ENCODE measurements around the gene CRCP. TPM values are rescaled to one million over a fixed set of nuclear protein-coding genes. Genes with fewer than 3 reads are reported as not detected.
"Not testable (repeated sequence)": the region's sequence is repeated elsewhere in the genome, so short reads cannot be mapped to it uniquely, and the experiment has no call there.

CRCP gene
- total and polyA plus RNA-seq, 2 experiments from 2014 or later, result 36.1 to 43.4 TPM

DNA sequence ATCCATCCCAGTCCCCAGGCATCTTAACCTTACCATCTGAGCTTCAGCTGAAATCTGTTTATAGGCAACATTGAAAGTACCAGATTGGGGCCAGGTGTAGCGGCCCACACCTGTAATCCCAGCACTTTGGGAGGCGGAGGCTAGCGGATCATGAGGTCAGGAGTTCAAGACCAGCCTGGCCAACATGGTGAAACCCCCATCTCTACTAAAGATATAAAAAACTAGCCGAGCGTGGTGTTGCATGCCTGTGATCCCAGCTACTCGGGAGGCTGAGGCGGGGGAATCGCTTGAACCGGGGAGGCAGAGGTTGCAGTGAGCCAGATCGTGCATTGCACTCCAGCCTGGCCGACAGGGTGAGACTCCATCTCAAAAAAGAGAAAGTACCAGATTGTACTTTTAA is 39.0 kb downstream of the CRCP start:
- DNase-seq (ENCODE audit: low spot score) (no peak), ATAC-seq (no peak)
- peaks cover 18% of the 10 kb centered on the region for H3K4me1 Mint-ChIP-seq
- H3K4me2 ChIP-seq, result no peak overlapping the region
- H3K36me3 ChIP-seq (ENCODE audit: insufficient read depth), result no peaks in the 10 kb centered on the region; the same call in 1 of the 2 replicates
- no peak overlapping the region for H2AFZ ChIP-seq
- H3K9me3 Mint-ChIP-seq, result peaks cover 4% of the 10 kb centered on the region; the same call in 1 of the 3 replicates
- H3K27ac ChIP-seq (ENCODE audit: low read depth), result no peak overlapping the region
- H4K20me1 ChIP-seq (replicated peaks; ENCODE audit: insufficient read depth), result peaks cover 20% of the 10 kb centered on the region
- H3K27me3 ChIP-seq (ENCODE audit: insufficient read depth), result no peaks in the 10 kb centered on the region
- no peak overlapping the region for H3K27ac Mint-ChIP-seq
- TF ChIP-seq NANOG (IDR thresholded peaks at IDR 0.05; ENCODE audit: borderline replicate concordance), result no peak
- H3F3A ChIP-seq (replicated peaks; ENCODE audit: low read depth), result 0 out of 2 replicates have a peak, but pooled peaks cover 3% of the 10 kb centered on the region
- peaks cover 7% of the 10 kb centered on the region for H3K27me3 Mint-ChIP-seq (ENCODE audit: insufficient read depth, low read depth, poor library complexity)
- H3K4me3 Mint-ChIP-seq, result no peak overlapping the region
- no peaks in the 10 kb centered on the region for H3K9me2 ChIP-seq (ENCODE audit: insufficient read depth)
- H3K79me2 ChIP-seq (replicated peaks; ENCODE audit: insufficient read depth), result no peaks in the 10 kb centered on the region
- no peak overlapping the region for H3K4me3 ChIP-seq
- peaks cover 63% of the 10 kb centered on the region for H3K36me3 Mint-ChIP-seq (ENCODE audit: low read depth)
- peaks cover 13% of the 10 kb centered on the region; the same call in 1 of the 2 replicates for H3K4me1 ChIP-seq (ENCODE audit: insufficient read depth)

DNA sequence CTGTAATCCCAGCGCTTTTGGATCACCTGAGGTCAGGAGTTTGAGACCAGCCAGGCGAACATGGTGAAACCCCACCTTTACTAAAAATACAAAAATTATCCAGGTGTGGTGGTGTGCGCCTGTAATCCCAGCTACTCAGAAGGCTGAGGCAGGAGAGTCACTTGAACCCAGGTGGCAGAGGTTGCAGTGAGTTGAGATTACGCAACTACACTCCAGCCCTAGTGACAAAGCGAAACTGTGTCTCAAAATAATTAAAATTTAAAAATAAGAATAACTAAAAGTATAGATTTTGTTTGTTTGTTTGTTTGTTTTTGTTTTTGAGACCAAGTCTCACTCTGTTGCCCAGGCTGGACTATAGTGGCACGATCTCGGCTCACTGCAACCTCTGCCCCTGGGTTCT is 41.4 kb downstream of the CRCP start:
- Mint-ChIP-seq H3K4me1 (peaks cover 18% of the 10 kb centered on the region), H3K27me3 (ENCODE audit: insufficient read depth, low read depth, poor library complexity) (peaks cover 11% of the 10 kb centered on the region), H3K36me3 (ENCODE audit: low read depth) (peaks cover 54% of the 10 kb centered on the region)
- not testable (repeated sequence) for ATAC-seq; H3K9me2 ChIP-seq (ENCODE audit: insufficient read depth); H3K27me3 ChIP-seq (ENCODE audit: insufficient read depth); H3K4me3 Mint-ChIP-seq; H3K9me3 Mint-ChIP-seq; H3K36me3 ChIP-seq (ENCODE audit: insufficient read depth); H3K27ac ChIP-seq (ENCODE audit: low read depth); H3K4me3 ChIP-seq; H2AFZ ChIP-seq; H3F3A ChIP-seq (replicated peaks; ENCODE audit: low read depth); DNase-seq (ENCODE audit: low spot score); H3K79me2 ChIP-seq (replicated peaks; ENCODE audit: insufficient read depth); H3K27ac Mint-ChIP-seq; H3K4me2 ChIP-seq
- Histone ChIP-seq H4K20me1 (replicated peaks; ENCODE audit: insufficient read depth) (peaks cover 10% of the 10 kb centered on the region), H3K4me1 (ENCODE audit: insufficient read depth) (peaks cover 13% of the 10 kb centered on the region; the same call in 1 of the 2 replicates)

DNA sequence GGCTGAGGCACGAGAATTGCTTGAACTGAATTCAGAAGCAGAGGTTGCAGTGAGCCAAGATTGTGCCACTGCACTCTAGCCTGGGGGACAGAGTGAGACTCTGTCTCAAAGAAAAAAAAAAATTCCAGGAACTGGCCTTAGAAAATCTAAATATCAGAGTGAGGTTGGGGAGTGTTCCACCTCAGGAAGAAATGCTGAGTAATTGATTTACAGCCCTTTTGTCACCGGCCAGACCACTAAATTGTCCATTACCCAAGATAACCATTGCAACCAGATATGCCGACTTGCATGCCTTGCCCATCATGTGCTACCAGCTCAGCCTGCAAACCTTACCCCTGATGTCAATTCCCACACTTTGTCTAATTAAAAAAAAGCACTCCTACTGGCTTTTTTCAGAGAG is 42.4 kb downstream of the CRCP start:
- Histone ChIP-seq H3K79me2 (replicated peaks; ENCODE audit: insufficient read depth) (no peaks in the 10 kb centered on the region), H3K27me3 (ENCODE audit: insufficient read depth) (no peaks in the 10 kb centered on the region), H3K9me2 (ENCODE audit: insufficient read depth) (no peaks in the 10 kb centered on the region), H4K20me1 (replicated peaks; ENCODE audit: insufficient read depth) (peaks cover 10% of the 10 kb centered on the region), H3K4me1 (ENCODE audit: insufficient read depth) (peaks cover 11% of the 10 kb centered on the region; the same call in 1 of the 2 replicates), H3K4me2 (no peak overlapping the region), H2AFZ (no peak overlapping the region), H3K36me3 (ENCODE audit: insufficient read depth) (no peaks in the 10 kb centered on the region; the same call in 1 of the 2 replicates), H3K4me3 (no peak overlapping the region), H3K27ac (ENCODE audit: low read depth) (no peak overlapping the region), H3F3A (replicated peaks; ENCODE audit: low read depth) (0 out of 2 replicates have a peak, but pooled peaks cover 3% of the 10 kb centered on the region)
- peaks cover 4% of the 10 kb centered on the region; the same call in 2 of the 3 replicates for H3K9me3 Mint-ChIP-seq
- peaks cover 15% of the 10 kb centered on the region for H3K4me1 Mint-ChIP-seq
- no peak for TF ChIP-seq EZH2phosphoT487 (IDR thresholded peaks at IDR 0.05; ENCODE audit: unreplicated experiment)
- no peak for TF ChIP-seq STAT1 (IDR thresholded peaks at IDR 0.05; ENCODE audit: unreplicated experiment)
- TF ChIP-seq NANOG (IDR thresholded peaks at IDR 0.05; ENCODE audit: borderline replicate concordance), result no peak
- no peak overlapping the region for H3K27ac Mint-ChIP-seq
- H3K36me3 Mint-ChIP-seq (ENCODE audit: low read depth), result peaks cover 50% of the 10 kb centered on the region
- DNase-seq (ENCODE audit: low spot score), result no peak
- no peak overlapping the region for H3K4me3 Mint-ChIP-seq
- ATAC-seq, result no peak
- peaks cover 7% of the 10 kb centered on the region for H3K27me3 Mint-ChIP-seq (ENCODE audit: insufficient read depth, low read depth, poor library complexity)

DNA sequence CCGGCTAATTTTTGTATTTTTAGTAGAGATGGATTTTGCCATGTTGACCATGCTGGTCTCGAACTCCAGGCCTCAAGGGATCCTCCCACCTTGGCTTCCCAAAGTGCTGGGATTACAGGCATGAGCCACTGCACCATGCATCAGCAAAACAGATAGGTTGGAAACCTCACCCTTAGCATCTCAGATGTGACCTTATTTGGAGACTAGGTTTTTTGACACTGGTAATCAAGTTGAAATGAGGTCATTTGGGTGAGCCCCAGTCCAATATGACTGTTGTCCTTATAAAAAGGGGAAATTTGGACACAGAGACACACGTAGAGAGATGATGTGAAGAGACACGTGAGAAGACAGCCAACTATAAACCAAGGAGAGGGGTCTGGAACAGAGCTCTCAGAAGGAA is 48.0 kb downstream of the CRCP start:
- Mint-ChIP-seq H3K4me3 (no peak overlapping the region), H3K27me3 (ENCODE audit: insufficient read depth, low read depth, poor library complexity) (peaks cover 4% of the 10 kb centered on the region), H3K36me3 (ENCODE audit: low read depth) (peaks cover 16% of the 10 kb centered on the region), H3K4me1 (no peaks in the 10 kb centered on the region), H3K9me3 (peaks cover 4% of the 10 kb centered on the region; the same call in 2 of the 3 replicates), H3K27ac (no peak overlapping the region)
- Histone ChIP-seq H3K27ac (ENCODE audit: low read depth) (no peak overlapping the region), H3K36me3 (ENCODE audit: insufficient read depth) (no peaks in the 10 kb centered on the region), H3K4me2 (no peak overlapping the region), H3K79me2 (replicated peaks; ENCODE audit: insufficient read depth) (no peaks in the 10 kb centered on the region), H3F3A (replicated peaks; ENCODE audit: low read depth) (no peaks in the 10 kb centered on the region), H2AFZ (no peak overlapping the region), H4K20me1 (replicated peaks; ENCODE audit: insufficient read depth) (no peaks in the 10 kb centered on the region; the same call in 1 of the 2 replicates), H3K4me3 (no peak overlapping the region), H3K27me3 (ENCODE audit: insufficient read depth) (no peaks in the 10 kb centered on the region), H3K9me2 (ENCODE audit: insufficient read depth) (no peaks in the 10 kb centered on the region), H3K4me1 (ENCODE audit: insufficient read depth) (no peaks in the 10 kb centered on the region)
- DNase-seq (ENCODE audit: low spot score), result no peak
- ATAC-seq, result no peak
- TF ChIP-seq NANOG (IDR thresholded peaks at IDR 0.05; ENCODE audit: borderline replicate concordance), result no peak
- TF ChIP-seq, protein P1, sequence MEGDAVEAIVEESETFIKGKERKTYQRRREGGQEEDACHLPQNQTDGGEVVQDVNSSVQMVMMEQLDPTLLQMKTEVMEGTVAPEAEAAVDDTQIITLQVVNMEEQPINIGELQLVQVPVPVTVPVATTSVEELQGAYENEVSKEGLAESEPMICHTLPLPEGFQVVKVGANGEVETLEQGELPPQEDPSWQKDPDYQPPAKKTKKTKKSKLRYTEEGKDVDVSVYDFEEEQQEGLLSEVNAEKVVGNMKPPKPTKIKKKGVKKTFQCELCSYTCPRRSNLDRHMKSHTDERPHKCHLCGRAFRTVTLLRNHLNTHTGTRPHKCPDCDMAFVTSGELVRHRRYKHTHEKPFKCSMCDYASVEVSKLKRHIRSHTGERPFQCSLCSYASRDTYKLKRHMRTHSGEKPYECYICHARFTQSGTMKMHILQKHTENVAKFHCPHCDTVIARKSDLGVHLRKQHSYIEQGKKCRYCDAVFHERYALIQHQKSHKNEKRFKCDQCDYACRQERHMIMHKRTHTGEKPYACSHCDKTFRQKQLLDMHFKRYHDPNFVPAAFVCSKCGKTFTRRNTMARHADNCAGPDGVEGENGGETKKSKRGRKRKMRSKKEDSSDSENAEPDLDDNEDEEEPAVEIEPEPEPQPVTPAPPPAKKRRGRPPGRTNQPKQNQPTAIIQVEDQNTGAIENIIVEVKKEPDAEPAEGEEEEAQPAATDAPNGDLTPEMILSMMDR (conservative IDR thresholded peaks at IDR 0.05; ENCODE audit: low read depth in 2 of 2), result no peak
- TF ChIP-seq, protein P2, sequence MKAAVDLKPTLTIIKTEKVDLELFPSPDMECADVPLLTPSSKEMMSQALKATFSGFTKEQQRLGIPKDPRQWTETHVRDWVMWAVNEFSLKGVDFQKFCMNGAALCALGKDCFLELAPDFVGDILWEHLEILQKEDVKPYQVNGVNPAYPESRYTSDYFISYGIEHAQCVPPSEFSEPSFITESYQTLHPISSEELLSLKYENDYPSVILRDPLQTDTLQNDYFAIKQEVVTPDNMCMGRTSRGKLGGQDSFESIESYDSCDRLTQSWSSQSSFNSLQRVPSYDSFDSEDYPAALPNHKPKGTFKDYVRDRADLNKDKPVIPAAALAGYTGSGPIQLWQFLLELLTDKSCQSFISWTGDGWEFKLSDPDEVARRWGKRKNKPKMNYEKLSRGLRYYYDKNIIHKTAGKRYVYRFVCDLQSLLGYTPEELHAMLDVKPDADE (IDR thresholded peaks at IDR 0.05), result no peak
- no peak for TF ChIP-seq EZH2phosphoT487 (IDR thresholded peaks at IDR 0.05; ENCODE audit: unreplicated experiment)
- TF ChIP-seq, protein P3, sequence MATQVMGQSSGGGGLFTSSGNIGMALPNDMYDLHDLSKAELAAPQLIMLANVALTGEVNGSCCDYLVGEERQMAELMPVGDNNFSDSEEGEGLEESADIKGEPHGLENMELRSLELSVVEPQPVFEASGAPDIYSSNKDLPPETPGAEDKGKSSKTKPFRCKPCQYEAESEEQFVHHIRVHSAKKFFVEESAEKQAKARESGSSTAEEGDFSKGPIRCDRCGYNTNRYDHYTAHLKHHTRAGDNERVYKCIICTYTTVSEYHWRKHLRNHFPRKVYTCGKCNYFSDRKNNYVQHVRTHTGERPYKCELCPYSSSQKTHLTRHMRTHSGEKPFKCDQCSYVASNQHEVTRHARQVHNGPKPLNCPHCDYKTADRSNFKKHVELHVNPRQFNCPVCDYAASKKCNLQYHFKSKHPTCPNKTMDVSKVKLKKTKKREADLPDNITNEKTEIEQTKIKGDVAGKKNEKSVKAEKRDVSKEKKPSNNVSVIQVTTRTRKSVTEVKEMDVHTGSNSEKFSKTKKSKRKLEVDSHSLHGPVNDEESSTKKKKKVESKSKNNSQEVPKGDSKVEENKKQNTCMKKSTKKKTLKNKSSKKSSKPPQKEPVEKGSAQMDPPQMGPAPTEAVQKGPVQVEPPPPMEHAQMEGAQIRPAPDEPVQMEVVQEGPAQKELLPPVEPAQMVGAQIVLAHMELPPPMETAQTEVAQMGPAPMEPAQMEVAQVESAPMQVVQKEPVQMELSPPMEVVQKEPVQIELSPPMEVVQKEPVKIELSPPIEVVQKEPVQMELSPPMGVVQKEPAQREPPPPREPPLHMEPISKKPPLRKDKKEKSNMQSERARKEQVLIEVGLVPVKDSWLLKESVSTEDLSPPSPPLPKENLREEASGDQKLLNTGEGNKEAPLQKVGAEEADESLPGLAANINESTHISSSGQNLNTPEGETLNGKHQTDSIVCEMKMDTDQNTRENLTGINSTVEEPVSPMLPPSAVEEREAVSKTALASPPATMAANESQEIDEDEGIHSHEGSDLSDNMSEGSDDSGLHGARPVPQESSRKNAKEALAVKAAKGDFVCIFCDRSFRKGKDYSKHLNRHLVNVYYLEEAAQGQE (IDR thresholded peaks at IDR 0.05; ENCODE audit: unreplicated experiment), result no peak
- TF ChIP-seq JUNB (IDR thresholded peaks at IDR 0.05; ENCODE audit: unreplicated experiment), result no peak
- no peak for TF ChIP-seq ZNF331 (CRISPR knock-in tag; IDR thresholded peaks at IDR 0.05; ENCODE audit: low read depth)
